Vagina (tissue), 2 donors: ENCODE results near the gene CPNE1. TPM values are rescaled to one million over a fixed set of nuclear protein-coding genes. Genes with fewer than 3 reads are reported as not detected.

Experiments
- DNase-seq, 2 donors: peaks; one replicate each; pipeline ENCODE4 v3.0.0-alpha.2; 2017; ENCODE audit errors: extremely low spot score in 2 of 2
- H3K27ac ChIP-seq: fragments of 200-600 bp; sonication (generic); one replicate; pipeline ENCODE4 v1.5.1; 2019
- H3K27me3 ChIP-seq: fragments of 200-600 bp; sonication (generic); one replicate; pipeline ENCODE4 v1.5.1; 2019
- H3K36me3 ChIP-seq, 2 donors: fragments of 200-600 bp; sonication (generic); one replicate each; pipeline ENCODE4 v1.5.1; 2017 to 2019
- H3K4me1 ChIP-seq: fragments of 200-600 bp; sonication (generic); one replicate; pipeline ENCODE4 v1.5.1; 2019
- H3K4me3 ChIP-seq, 2 donors: fragments of 200-600 bp; sonication (generic); 1 replicate in 1 of 2; 2 replicates in 1 of 2; pipeline ENCODE4 v1.5.1; 2016 to 2019
- H3K9me3 ChIP-seq: fragments of 200-600 bp; sonication (generic); one replicate; pipeline ENCODE4 v1.5.1; 2019
- POLR2A ChIP-seq, 2 donors: fragments of 450-650 bp; IDR thresholded peaks; one replicate each; pipeline ENCODE4 v1.6.1; 2017; ENCODE audit warnings: antibody characterized with exemption in 2 of 2, mild to moderate bottlenecking in 2 of 2, moderate library complexity in 2 of 2
- POLR2AphosphoS5 ChIP-seq, 2 donors: sonication (generic); formaldehyde crosslinking; IDR thresholded peaks; one replicate each; pipeline ENCODE4 v1.9.0; 2017; ENCODE audit warnings: antibody characterized with exemption in 2 of 2, mild to moderate bottlenecking in 2 of 2, low read depth in 1 of 2; ENCODE audit not compliant: insufficient read depth in 1 of 2
- intact Hi-C: fragments of 100-400 bp; cut with DNase I; formaldehyde crosslinking; loops from one replicate; pipeline ENCODE4 v1.15.1; 2023
- total RNA-seq: library from RNA; depleted of rRNA; stranded (reverse); fragments of >200 nt; gene quantifications from one replicate; pipeline ENCODE4 v1.2.3, GENCODE V29; 2016
- TF ChIP-seq, protein P1 (sequence below), 3 experiments: fragments of 450-650 bp in 2 of 3; fragments of 200-600 bp in 1 of 3; sonication (generic) in 1 of 3; IDR thresholded peaks; one replicate each; pipeline ENCODE4 v1.5.1; 2017 to 2019; ENCODE audit warnings: antibody characterized with exemption in 3 of 3, mild to moderate bottlenecking in 2 of 3, moderate library complexity in 2 of 3

CPNE1 gene
- total RNA-seq, 1 donor from 2014 or later: 149 TPM

DNA sequence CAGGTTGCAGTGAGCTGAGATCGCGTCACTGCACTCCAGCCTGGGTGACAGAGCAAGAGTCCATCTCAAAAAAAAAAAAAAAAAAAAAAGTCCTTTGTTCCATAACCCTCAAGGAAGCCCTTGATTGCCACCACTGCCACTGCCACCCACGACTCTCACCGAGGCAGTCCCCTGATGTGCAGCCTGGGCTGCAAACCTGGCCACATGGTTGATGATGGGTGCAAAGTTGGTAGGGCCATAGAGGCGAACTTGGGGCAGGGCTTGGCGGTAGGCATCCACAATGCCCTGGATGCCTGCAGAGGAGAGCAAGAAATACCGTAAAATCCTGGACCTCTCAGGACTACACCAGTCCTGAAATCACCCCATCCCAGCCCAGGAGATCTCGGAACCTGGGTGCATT is 37.6 kb downstream of the CPNE1 start:
- H3K27me3 ChIP-seq: no peaks in the 10 kb centered on the region
- no peaks in the 10 kb centered on the region for H3K9me3 ChIP-seq
- intact Hi-C loops: no loop called here
- H3K4me3 ChIP-seq: no peak overlapping the region
- DNase-seq: peak in 1 of 2 donors; percentile 44
- H3K27ac ChIP-seq: no peak overlapping the region
- TF ChIP-seq POLR2AphosphoS5 (IDR thresholded peaks at IDR 0.05; ENCODE audit: insufficient read depth in 1 of 2, low read depth in 1 of 2) (no peak), POLR2A (IDR thresholded peaks at IDR 0.05) (no peak)
- TF ChIP-seq, protein P1, sequence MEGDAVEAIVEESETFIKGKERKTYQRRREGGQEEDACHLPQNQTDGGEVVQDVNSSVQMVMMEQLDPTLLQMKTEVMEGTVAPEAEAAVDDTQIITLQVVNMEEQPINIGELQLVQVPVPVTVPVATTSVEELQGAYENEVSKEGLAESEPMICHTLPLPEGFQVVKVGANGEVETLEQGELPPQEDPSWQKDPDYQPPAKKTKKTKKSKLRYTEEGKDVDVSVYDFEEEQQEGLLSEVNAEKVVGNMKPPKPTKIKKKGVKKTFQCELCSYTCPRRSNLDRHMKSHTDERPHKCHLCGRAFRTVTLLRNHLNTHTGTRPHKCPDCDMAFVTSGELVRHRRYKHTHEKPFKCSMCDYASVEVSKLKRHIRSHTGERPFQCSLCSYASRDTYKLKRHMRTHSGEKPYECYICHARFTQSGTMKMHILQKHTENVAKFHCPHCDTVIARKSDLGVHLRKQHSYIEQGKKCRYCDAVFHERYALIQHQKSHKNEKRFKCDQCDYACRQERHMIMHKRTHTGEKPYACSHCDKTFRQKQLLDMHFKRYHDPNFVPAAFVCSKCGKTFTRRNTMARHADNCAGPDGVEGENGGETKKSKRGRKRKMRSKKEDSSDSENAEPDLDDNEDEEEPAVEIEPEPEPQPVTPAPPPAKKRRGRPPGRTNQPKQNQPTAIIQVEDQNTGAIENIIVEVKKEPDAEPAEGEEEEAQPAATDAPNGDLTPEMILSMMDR (IDR thresholded peaks at IDR 0.05): no peak
- peaks cover 0 to 59% of the 10 kb centered on the region in 2 donors for H3K36me3 ChIP-seq
- H3K4me1 ChIP-seq: no peaks in the 10 kb centered on the region

DNA sequence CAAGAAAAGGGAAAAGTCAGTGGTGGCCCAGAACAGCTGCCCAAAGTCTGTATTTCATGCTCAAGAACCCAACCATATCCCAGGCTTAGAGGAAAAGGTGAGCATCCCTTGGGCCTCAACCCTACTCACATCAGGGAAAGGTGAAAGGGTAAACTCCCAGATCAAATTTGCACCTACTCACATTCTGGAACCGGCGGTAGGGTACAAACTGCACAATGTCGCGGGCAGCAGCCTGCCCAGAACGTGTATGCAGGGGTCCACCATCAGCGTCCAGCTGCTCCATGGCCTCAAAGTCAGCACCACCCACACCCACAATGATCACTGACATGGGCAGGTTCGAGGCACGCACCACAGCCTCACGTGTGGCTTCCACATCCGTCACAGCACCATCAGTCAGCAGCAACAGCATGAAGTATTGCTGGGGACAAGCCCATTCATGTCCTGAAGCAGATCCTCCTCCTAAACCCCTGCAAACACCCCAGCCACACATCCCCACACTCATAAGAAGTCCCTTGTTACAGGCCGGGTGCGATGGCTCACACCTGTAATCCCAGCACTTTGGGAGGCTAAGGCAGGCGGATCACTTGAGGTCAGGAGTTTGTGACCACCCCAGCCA is 38.2 kb downstream of the CPNE1 start:
- no peaks in the 10 kb centered on the region for H3K9me3 ChIP-seq
- no peak overlapping the region for H3K27ac ChIP-seq
- peaks cover 0 to 52% of the 10 kb centered on the region in 2 donors for H3K36me3 ChIP-seq
- intact Hi-C loops: no loop called here
- H3K4me1 ChIP-seq: no peaks in the 10 kb centered on the region
- DNase-seq: peak in 1 of 2 donors; percentile 77
- TF ChIP-seq, protein P1 (IDR thresholded peaks at IDR 0.05): no peak
- no peak for TF ChIP-seq POLR2A (IDR thresholded peaks at IDR 0.05)
- no peak for TF ChIP-seq POLR2AphosphoS5 (IDR thresholded peaks at IDR 0.05; ENCODE audit: insufficient read depth in 1 of 2, low read depth in 1 of 2)
- no peaks in the 10 kb centered on the region for H3K27me3 ChIP-seq
- no peak overlapping the region for H3K4me3 ChIP-seq

DNA sequence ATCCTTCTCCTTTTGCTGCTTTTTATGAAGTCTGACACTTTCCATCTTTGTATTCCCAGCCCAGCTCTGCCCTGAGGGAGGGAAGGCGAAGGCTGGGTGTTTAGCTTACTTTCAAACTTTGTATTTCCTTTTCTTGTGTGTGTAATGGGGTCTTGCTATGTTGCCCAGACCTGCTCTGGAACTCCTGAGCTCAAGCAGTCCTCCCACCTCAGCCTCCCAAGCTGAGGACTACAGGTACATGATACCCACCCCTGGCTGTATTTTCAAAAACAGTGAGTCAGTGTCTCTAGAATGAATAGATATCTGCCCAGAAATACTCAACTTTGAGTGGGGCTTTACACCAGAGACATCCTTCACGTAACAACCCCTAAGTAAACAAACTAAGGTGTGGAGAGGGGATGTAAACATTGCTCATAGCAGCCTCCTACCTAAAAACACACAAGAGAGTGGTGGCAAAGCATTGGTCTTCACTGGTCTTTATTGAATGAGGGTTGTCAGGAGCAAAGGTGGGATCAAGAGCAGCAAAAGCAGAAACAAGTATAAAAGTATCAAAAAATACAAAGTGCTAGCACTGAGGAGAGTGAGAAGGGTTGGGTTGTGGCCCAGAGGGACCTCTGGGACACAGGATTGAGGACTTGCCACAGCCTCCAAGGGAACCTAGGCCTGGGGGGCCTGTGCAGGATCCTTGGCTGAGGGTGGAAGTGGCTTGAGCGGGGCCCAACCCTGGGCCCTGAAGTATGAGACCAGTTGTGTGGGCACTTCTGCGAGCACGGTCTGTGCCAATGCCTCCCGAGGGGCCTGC is 38.9 kb downstream of the CPNE1 start:
- intact Hi-C loops: no loop called here

DNA sequence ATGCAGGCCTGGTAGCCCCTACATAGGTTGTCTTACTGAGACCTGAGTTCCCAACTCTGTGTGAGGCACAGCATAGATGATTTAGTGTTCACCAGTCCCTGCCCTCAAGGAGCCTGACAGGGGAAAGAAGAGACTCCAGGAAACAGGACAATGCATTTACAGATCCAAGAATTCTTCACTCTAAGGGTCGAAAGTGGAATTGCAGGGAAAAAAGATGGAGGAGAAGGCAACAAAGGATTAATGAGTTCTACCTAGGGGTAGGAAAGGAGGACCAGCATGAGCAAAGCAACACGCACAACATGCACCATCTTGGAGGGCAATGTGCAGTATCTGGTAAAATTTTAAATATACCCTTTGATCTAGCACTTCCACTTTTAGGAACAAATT is 43.1 kb downstream of the CPNE1 start:
- TF ChIP-seq POLR2A (IDR thresholded peaks at IDR 0.05): no peak
- TF ChIP-seq, protein P1 (IDR thresholded peaks at IDR 0.05): no peak
- TF ChIP-seq POLR2AphosphoS5 (IDR thresholded peaks at IDR 0.05; ENCODE audit: insufficient read depth in 1 of 2, low read depth in 1 of 2): no peak
- Histone ChIP-seq H3K9me3 (no peaks in the 10 kb centered on the region), H3K27me3 (no peaks in the 10 kb centered on the region), H3K4me3 (no peak overlapping the region), H3K4me1 (peaks cover 33% of the 10 kb centered on the region), H3K27ac (no peak overlapping the region), H3K36me3 (peaks cover 0 to 10% of the 10 kb centered on the region in 2 donors)
- intact Hi-C loops: no loop called here
- DNase-seq: no peak

More for the DNA sequence above, 38.9 kb downstream of the CPNE1 start:
- no peak for TF ChIP-seq POLR2AphosphoS5 (IDR thresholded peaks at IDR 0.05; ENCODE audit: insufficient read depth in 1 of 2, low read depth in 1 of 2)
- no peak for TF ChIP-seq POLR2A (IDR thresholded peaks at IDR 0.05)
- no peak overlapping the region for H3K4me3 ChIP-seq
- no peaks in the 10 kb centered on the region for H3K4me1 ChIP-seq
- H3K36me3 ChIP-seq: peaks cover 0 to 45% of the 10 kb centered on the region in 2 donors
- no peak overlapping the region for H3K27ac ChIP-seq
- H3K9me3 ChIP-seq: no peaks in the 10 kb centered on the region
- DNase-seq: peak in 1 of 2 donors; percentile 40
- no peaks in the 10 kb centered on the region for H3K27me3 ChIP-seq

DNA sequence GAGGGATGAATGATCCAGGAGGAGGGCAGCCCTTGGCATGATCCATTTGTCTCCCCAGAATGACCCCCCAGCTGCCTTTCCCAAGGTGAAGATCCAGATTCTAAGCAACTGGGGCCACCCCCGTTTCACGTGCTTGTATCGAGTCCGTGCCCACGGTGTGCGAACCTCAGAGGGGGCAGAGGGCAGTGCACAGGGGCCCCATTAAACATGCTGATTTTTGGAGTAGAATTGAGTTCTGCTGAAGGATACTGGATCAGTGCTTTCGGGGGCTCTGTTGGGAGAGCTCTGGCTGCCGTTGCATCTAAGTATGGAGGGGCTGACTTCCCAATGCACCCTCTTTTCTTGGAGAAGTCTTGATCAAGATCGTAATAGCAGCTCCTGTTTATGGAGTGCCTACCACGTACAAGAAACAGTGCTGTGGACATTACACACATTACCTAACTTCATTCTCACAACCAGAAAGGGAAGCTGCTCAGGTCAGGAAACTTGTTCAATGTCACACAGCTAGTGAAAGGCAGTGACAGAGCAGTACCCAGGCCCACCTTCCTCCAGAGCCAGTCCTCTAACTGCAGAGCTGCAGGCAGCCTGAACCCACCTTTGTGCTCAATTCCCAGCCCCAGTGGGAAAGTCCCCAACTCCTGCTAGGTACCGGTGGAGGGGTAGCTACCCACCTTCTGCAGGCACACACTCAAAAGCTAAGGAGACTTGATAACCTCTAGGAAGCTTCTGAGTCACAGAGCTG is 43.7 kb downstream of the CPNE1 start:
- intact Hi-C loops: no loop called here
- H3K4me3 ChIP-seq: no peak overlapping the region
- no peaks in the 10 kb centered on the region for H3K9me3 ChIP-seq
- H3K36me3 ChIP-seq: peaks cover 0 to 5% of the 10 kb centered on the region in 2 donors
- peaks cover 33% of the 10 kb centered on the region for H3K4me1 ChIP-seq
- H3K27ac ChIP-seq: no peak overlapping the region
- no peak for DNase-seq
- no peaks in the 10 kb centered on the region for H3K27me3 ChIP-seq
- TF ChIP-seq POLR2A (IDR thresholded peaks at IDR 0.05): no peak
- no peak for TF ChIP-seq POLR2AphosphoS5 (IDR thresholded peaks at IDR 0.05; ENCODE audit: insufficient read depth in 1 of 2, low read depth in 1 of 2)
- TF ChIP-seq, protein P1 (IDR thresholded peaks at IDR 0.05): no peak
